Upper lobe of left lung (tissue), 4 donors: ENCODE measurements around the gene FAM83G.

Experiments used
- EP300 ChIP-seq, 4 donors: sonication (generic); formaldehyde crosslinking; IDR thresholded peaks; one replicate each; pipeline ENCODE4 v1.5.1; 2017; ENCODE audit warnings: antibody characterized with exemption in 4 of 4, control low read depth in 2 of 4
- POLR2A ChIP-seq, 4 donors: fragments of 450-650 bp; IDR thresholded peaks; one replicate each; pipeline ENCODE4 v1.5.1; 2016 to 2017; ENCODE audit warnings: antibody characterized with exemption in 4 of 4, mild to moderate bottlenecking in 2 of 4
- POLR2AphosphoS5 ChIP-seq, 2 donors: sonication (generic); formaldehyde crosslinking; IDR thresholded peaks; one replicate each; pipeline ENCODE4 v1.5.1; 2017; ENCODE audit warnings: antibody characterized with exemption in 2 of 2
- TF ChIP-seq, protein P1 (sequence below), 6 experiments: fragments of 450-650 bp in 4 of 6; fragments of 200-600 bp in 2 of 6; sonication (generic) in 2 of 6; IDR thresholded peaks; one replicate each; pipeline ENCODE4 v1.5.1; 2016 to 2019; ENCODE audit warnings: antibody characterized with exemption in 6 of 6

DNA sequence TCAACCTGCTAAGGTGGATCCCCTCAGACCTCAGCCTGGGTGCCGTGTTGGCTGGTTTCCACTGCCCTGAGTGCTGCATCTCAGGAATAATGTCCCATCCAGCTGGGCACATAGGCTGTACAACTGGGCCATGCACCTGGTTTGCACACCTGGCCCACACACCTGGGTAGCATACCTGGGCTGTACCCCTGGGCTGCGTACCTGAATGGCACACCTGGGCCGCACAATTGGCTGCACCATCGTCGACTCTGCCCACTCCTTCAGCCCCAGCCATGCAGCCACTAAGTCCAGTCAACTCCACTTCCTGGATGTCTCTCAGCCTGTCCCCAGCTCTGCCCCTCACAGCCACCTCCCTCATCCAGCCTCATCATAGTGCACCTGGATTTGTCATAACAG is 44.7 kb downstream of the FAM83G start:
- TF ChIP-seq POLR2A (IDR thresholded peaks at IDR 0.05): no peak
- TF ChIP-seq EP300 (IDR thresholded peaks at IDR 0.05): no peak
- TF ChIP-seq, protein P1, sequence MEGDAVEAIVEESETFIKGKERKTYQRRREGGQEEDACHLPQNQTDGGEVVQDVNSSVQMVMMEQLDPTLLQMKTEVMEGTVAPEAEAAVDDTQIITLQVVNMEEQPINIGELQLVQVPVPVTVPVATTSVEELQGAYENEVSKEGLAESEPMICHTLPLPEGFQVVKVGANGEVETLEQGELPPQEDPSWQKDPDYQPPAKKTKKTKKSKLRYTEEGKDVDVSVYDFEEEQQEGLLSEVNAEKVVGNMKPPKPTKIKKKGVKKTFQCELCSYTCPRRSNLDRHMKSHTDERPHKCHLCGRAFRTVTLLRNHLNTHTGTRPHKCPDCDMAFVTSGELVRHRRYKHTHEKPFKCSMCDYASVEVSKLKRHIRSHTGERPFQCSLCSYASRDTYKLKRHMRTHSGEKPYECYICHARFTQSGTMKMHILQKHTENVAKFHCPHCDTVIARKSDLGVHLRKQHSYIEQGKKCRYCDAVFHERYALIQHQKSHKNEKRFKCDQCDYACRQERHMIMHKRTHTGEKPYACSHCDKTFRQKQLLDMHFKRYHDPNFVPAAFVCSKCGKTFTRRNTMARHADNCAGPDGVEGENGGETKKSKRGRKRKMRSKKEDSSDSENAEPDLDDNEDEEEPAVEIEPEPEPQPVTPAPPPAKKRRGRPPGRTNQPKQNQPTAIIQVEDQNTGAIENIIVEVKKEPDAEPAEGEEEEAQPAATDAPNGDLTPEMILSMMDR (IDR thresholded peaks at IDR 0.05): no peak
- TF ChIP-seq POLR2AphosphoS5 (IDR thresholded peaks at IDR 0.05): no peak
